Measurements from ENCODE around the gene CC2D1B. TPM values are rescaled to one million over a fixed set of nuclear protein-coding genes. Genes with fewer than 3 reads are reported as not detected.

The CC2D1B gene
- total RNA-seq, 1 donor from 2014 or later = 70.7 TPM

- intact Hi-C loops (cut with micrococcal nuclease) = no loop called here
Observed at GRCh38 chr1:52306227-52307006, 59.6 kb downstream of the CC2D1B start.

- intact Hi-C loops (cut with micrococcal nuclease) = no loop called here
Observed at GRCh38 chr1:52305417-52306226, 60.4 kb downstream of the CC2D1B start.

Other genes starting within 250 kb of the CC2D1B start
- 1.2 and 1.4 TPM in 2 replicates for gene ZFYVE9, start 224.1 kb downstream of the CC2D1B start, total RNA-seq
- 23.0 and 24.0 TPM in 2 replicates for gene ORC1, start 38.2 kb upstream of the CC2D1B start, total RNA-seq
- gene PRPF38A, start 38.4 kb upstream of the CC2D1B start, total RNA-seq = 91.7 and 94.6 TPM in 2 replicates
- gene TUT4, start 186.9 kb upstream of the CC2D1B start, total RNA-seq = 82.3 and 82.6 TPM in 2 replicates
- gene GPX7, start 236.2 kb upstream of the CC2D1B start, total RNA-seq = 31.6 and 32.9 TPM in 2 replicates

Data from T-helper 1 cell treated with Interleukin-12 subunit alpha and Interleukin-12 subunit beta and Interleukin-4 antibody, amounts not matched to agents 30 ng/mL and 1 ng/mL, for 36 hours (primary cell).